GM12875 (cell line): ENCODE data around the gene KLF7.

Experiments
- H3K4me3 ChIP-seq: one replicate; pipeline ENCODE4 v1.5.1; 2011; ENCODE audit warnings: low read depth, low read length, control low read depth
- TF ChIP-seq, protein P1 (sequence below): IDR thresholded peaks from 2 replicates; pipeline ENCODE4 v1.5.1; 2011; ENCODE audit warnings: low read depth, mild to moderate bottlenecking, control low read depth, inconsistent platforms, low read length, moderate library complexity, borderline replicate concordance; ENCODE audit not compliant: insufficient read depth

Gene KLF7

DNA sequence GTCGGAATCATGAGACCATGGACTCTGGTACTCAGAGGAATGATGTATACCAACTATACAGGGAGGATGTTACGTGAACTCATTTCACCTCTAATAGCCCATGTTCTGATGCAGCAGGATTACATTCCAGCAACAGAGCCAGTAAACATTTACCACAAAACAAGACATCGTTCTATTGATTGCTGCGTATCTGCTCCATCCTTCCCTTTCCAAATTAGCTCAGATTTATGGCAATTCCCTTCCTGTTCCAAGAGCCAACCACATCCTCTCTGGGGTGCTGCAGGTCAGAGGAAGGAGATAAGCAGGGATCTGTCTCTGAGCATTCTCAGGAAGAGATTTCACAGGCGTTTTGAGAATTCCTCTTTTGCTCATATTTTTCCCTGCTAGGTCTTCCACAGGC lies 98.3 kb downstream of the KLF7 start:
- TF ChIP-seq, protein P1, sequence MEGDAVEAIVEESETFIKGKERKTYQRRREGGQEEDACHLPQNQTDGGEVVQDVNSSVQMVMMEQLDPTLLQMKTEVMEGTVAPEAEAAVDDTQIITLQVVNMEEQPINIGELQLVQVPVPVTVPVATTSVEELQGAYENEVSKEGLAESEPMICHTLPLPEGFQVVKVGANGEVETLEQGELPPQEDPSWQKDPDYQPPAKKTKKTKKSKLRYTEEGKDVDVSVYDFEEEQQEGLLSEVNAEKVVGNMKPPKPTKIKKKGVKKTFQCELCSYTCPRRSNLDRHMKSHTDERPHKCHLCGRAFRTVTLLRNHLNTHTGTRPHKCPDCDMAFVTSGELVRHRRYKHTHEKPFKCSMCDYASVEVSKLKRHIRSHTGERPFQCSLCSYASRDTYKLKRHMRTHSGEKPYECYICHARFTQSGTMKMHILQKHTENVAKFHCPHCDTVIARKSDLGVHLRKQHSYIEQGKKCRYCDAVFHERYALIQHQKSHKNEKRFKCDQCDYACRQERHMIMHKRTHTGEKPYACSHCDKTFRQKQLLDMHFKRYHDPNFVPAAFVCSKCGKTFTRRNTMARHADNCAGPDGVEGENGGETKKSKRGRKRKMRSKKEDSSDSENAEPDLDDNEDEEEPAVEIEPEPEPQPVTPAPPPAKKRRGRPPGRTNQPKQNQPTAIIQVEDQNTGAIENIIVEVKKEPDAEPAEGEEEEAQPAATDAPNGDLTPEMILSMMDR: no peak
- no peak overlapping the region for H3K4me3 ChIP-seq

DNA sequence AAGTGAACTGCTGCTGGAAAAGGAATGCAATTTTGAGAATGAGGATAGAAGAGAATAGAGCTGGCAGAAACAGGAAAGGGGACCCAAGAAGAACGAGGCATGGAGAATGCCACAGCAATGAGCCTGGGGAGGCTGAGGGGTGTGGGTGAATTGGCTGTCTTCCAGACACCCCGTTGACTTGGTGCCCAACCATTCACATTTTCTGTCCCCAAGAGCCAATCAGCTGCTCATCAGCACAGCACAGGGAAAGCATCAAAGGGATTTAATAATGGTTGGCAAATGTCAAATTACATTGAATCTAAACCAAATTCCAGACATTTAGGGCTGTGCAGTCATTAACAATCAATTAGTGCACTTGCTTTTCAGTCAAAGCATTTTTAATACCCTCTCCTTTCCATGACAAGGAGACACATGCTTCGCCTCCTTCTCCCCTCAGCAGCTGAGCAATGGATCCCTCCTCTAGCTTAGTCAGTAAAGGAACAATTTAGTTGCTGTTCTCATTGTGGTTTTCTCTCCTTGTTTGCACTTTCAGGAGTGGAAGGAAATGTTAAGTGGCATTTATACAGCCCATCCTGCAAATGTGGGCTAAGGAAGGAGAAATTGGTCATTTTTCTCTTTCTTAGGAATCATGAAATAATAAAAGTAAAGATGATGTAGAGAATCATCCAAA lies 98.8 kb downstream of the KLF7 start:
- H3K4me3 ChIP-seq: no peak overlapping the region
- TF ChIP-seq, protein P1: no peak

DNA sequence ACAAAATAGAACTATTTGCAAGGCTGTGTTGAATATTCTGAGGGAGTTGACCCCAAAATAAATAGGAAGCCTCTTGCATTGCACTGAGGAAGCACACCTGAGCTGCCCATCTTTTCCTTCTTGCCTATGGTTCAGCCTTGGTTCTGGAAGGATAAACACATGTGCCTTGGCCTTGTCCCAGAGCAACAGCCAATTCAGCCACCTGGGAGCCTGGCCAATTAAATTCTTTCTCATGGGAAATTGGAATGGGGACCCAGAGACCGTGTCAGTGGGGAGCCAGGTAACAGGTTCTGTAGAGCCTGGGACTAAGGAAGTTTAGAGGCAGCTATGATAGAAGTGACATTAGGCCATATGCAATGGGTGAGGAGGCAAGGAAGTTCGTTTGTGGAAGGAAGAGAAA lies 99.6 kb downstream of the KLF7 start:
- TF ChIP-seq, protein P1: no peak
- H3K4me3 ChIP-seq: no peak overlapping the region

DNA sequence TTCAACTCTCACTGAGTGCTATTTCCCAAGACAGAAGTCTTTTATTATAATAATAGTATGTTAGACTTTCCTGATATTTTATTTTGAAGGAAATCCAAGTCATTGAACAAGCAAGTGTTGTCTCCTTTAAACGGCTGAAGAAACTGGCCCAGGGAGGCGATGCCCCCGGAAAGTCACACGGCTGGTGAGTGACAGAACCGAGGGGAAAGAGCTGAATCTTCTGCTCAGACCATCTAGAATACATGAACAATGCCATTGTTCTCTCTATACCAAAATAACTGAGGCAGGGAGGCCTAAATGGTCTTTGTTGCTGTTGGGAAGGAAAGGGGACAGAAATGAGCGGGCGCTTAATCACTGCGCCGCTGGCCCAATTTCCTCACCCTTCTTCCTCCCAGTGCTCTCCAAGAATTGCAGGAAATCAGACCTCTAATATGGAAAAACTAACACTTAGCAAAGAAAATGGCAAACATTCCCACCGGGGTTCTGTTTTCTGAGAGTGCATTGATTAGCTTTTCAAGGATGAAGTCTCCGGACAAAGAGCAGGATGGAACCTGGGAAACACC lies 101.5 kb downstream of the KLF7 start:
- TF ChIP-seq, protein P1: no peak
- no peak overlapping the region for H3K4me3 ChIP-seq

DNA sequence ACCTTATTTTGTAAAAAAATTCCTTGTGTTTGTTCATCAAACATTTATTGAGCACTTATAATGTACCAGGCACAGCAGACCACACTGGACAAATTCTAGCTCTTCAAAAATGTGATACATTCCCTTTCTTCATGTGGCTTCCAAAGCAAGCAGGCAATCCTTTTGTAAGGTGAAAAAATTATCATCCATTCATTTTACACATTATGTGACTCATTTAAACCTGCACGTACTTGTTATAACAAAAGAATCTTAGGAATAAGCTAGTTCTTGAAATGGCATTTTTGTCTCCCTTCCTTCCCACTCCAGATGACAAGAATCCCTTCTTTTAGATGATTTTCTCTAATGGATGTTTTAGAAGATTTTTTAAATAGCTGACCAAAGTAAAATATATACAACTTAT lies 104.6 kb downstream of the KLF7 start:
- TF ChIP-seq, protein P1: no peak
- H3K4me3 ChIP-seq: no peak overlapping the region

DNA sequence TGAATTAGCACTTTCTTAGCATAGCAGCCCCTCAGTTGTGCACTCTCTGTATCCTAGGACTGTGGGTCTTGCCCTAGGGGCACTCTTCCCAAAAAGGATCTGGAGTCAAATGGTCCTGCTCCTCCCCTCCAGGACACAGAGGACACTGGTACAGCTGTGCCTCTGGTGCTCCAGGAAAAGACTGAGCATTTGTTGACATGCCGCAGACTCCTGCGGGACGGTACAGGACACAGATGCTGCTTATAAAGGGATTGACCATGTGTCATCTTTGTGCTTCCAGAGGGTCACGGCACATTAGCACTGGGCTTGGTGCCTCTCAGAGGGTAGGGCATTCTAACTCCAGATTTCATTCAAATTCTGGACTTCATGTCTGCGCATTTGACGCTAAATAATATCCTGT lies 110.5 kb downstream of the KLF7 start:
- TF ChIP-seq, protein P1: no peak
- H3K4me3 ChIP-seq: no peak overlapping the region

DNA sequence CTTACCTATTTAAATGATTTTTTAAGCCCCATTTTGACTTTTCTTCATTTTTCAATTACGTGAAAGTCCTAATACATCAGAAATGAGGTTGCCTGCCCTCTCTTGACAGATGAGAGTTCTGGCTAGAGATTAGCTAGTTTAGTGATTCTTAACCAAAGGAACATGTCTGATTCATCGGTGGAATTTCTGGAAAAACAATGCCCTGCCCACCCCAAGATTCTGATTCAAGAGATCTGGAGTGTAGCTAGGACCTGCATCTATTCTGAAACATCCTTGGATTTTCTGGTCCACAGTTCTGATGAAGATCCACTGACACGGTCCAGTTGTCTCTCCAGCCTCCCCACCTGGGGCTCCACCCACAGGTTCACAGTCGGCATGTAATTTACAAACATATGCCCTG lies 111.2 kb downstream of the KLF7 start:
- H3K4me3 ChIP-seq: no peak overlapping the region
- TF ChIP-seq, protein P1: no peak
